ENCODE data around the gene KHDC1. TPM values are rescaled to one million over a fixed set of nuclear protein-coding genes. Genes with fewer than 3 reads are reported as not detected.

KHDC1 gene
- total and polyA plus RNA-seq, 2 of the 4 experiments (the other 2 are of a cell fraction) = 1.6 to 5.5 TPM

- peak overlapping the region; percentile 74 for H2AK9ac ChIP-seq (replicated peaks; ENCODE audit: low read depth, low read length, poor library complexity)
- no peaks in the 10 kb centered on the region for H4K20me1 ChIP-seq (ENCODE audit: insufficient read depth, low read length)
- no peak overlapping the region for H3K56ac ChIP-seq (ENCODE audit: extremely low read depth, insufficient read depth, low read length)
- H4K5ac ChIP-seq (ENCODE audit: low read depth, low read length) = no peak overlapping the region
- DNase-seq (no peak), ATAC-seq (ENCODE audit: low read depth) (no peak)
- no peak overlapping the region for H2BK20ac ChIP-seq (ENCODE audit: low read depth, low read length)
- POLR2A ChIA-PET (ENCODE audit: unreplicated experiment) = no interaction called here
- H3K4me2 ChIP-seq (ENCODE audit: low read depth, low read length) = no peak overlapping the region
- H3K27me3 ChIP-seq (ENCODE audit: control insufficient read depth, insufficient read depth, low read length) = no peaks in the 10 kb centered on the region
- H3K4me3 ChIP-seq (ENCODE audit: insufficient read depth, low read depth, low read length) = no peak overlapping the region
- H3K27ac ChIP-seq (ENCODE audit: insufficient read depth, low read length) = no peak overlapping the region
- BruUV-seq (replicated peaks) = no TSS peak
- no peaks in the 10 kb centered on the region for H3K9me3 ChIP-seq (ENCODE audit: control insufficient read depth, insufficient read depth, low read length)
- WGBS, 2 experiments (ENCODE audit: extremely low coverage in 2 of 2, insufficient read length in 1 of 2) = 100% methylated on average over 3 of the region's 3 CpGs; no CpG with 5 or more reads in 1 of the 2 experiments
- H2AFZ ChIP-seq (replicated peaks; ENCODE audit: low read length, poor library complexity) = no peak overlapping the region
- no peak overlapping the region for H2AK5ac ChIP-seq (ENCODE audit: low read depth, low read length)
- H3K14ac ChIP-seq (replicated peaks; ENCODE audit: low read depth, low read length) = no peak overlapping the region
- H3K9me1 ChIP-seq (ENCODE audit: insufficient read depth, low read length) = peaks cover 18% of the 10 kb centered on the region
- H4K91ac ChIP-seq (ENCODE audit: insufficient read depth, low read depth, low read length) = no peak overlapping the region
- H2BK15ac ChIP-seq (ENCODE audit: low read depth, low read length) = no peak overlapping the region
- no peak overlapping the region for H3K23ac ChIP-seq (ENCODE audit: low read depth, low read length)
- dilution Hi-C loops (cut with HindIII; ENCODE audit: low sequenced_read_pairs, unreplicated experiment) = no loop called here
- CTCF ChIA-PET = interaction anchor here (0.6 kb wide), 1 partner anchor 1120 kb away, joined by 3 read pairs; no protein-coding TSS in a partner anchor
- H3K4ac ChIP-seq (ENCODE audit: low read depth, low read length) = no peak overlapping the region
- H4K8ac ChIP-seq (ENCODE audit: low read depth in 2 of 2, low read length in 2 of 2) = no peak overlapping the region
- H2BK120ac ChIP-seq (ENCODE audit: low read depth, low read length) = no peak overlapping the region
- no peak overlapping the region for H2BK5ac ChIP-seq (ENCODE audit: low read depth, low read length, poor library complexity, severe bottlenecking)
- peaks cover 13 to 24% of the 10 kb centered on the region in 2 experiments; a peak in 3 of 4 replicates for H3K79me1 ChIP-seq (ENCODE audit: low read depth in 1 of 2, low read length in 2 of 2)
- no peak overlapping the region for H3K9ac ChIP-seq (ENCODE audit: low read depth, low read length)
- TF ChIP-seq RAD21 (IDR thresholded peaks at IDR 0.05; ENCODE audit: low read length) = no peak
- no peak for TF ChIP-seq NFE2L2 (IDR thresholded peaks at IDR 0.05; ENCODE audit: low read depth, low read length)
- no peak for TF ChIP-seq RCOR1 (IDR thresholded peaks at IDR 0.05; ENCODE audit: insufficient replicate concordance, low read length)
- no peak for TF ChIP-seq MAZ (IDR thresholded peaks at IDR 0.05; ENCODE audit: borderline replicate concordance, low read depth, low read length)
- TF ChIP-seq CTCF (conservative IDR thresholded peaks at IDR 0.05; ENCODE audit: low read depth, low read length) = no peak
- TF ChIP-seq USF2 (IDR thresholded peaks at IDR 0.05; ENCODE audit: low read depth, low read length) = no peak
- no peak for TF ChIP-seq MXI1 (IDR thresholded peaks at IDR 0.05; ENCODE audit: borderline replicate concordance, low read depth, low read length)
- TF ChIP-seq CEBPB (IDR thresholded peaks at IDR 0.05; ENCODE audit: low read depth, low read length) = no peak
- TF ChIP-seq ELK1 (IDR thresholded peaks at IDR 0.05; ENCODE audit: borderline replicate concordance, low read depth, low read length) = no peak
- TF ChIP-seq FOS (IDR thresholded peaks at IDR 0.05; ENCODE audit: low read depth, low read length) = no peak
- H3K36me3 ChIP-seq (ENCODE audit: control insufficient read depth, insufficient read depth, low read length) = peaks cover 7% of the 10 kb centered on the region
- intact Hi-C loops (cut with micrococcal nuclease) = no loop called here
- no peaks in the 10 kb centered on the region for H3K4me1 ChIP-seq (ENCODE audit: control insufficient read depth, insufficient read depth, low read length)
- in situ Hi-C loops (cut with MboI; ENCODE audit: low sequenced_read_pairs) = no loop called here
- H3K18ac ChIP-seq (ENCODE audit: low read depth, low read length) = no peak overlapping the region
Measured at GRCh38 chr6:73264446-73264845, 1.4 kb upstream of the KHDC1 start.
